Measurements from ENCODE around the gene C5orf46.

Gene C5orf46

GRCh38 chr5:147893820-147894219, 12.5 kb downstream of the C5orf46 start:
- no peak overlapping the region for H3K4me3 ChIP-seq (ENCODE audit: low read length)
- DNase-seq (ENCODE audit: low read depth), result no peak
- TF ChIP-seq CTCF (conservative IDR thresholded peaks at IDR 0.05; ENCODE audit: low read depth, low read length), result no peak

GRCh38 chr5:147892696-147893296, 13.5 kb downstream of the C5orf46 start:
- H3K4me3 ChIP-seq (ENCODE audit: low read length), result no peak overlapping the region
- DNase-seq (ENCODE audit: low read depth), result no peak
- no peak for TF ChIP-seq CTCF (conservative IDR thresholded peaks at IDR 0.05; ENCODE audit: low read depth, low read length)

- DNase-seq (ENCODE audit: low read depth), result no peak
- H3K4me3 ChIP-seq (ENCODE audit: low read length), result no peak overlapping the region
- no peak for TF ChIP-seq CTCF (conservative IDR thresholded peaks at IDR 0.05; ENCODE audit: low read depth, low read length)
Measured at GRCh38 chr5:147887930-147888329, 18.4 kb downstream of the C5orf46 start.

GRCh38 chr5:147887026-147887627, 19.2 kb downstream of the C5orf46 start:
- TF ChIP-seq CTCF (conservative IDR thresholded peaks at IDR 0.05; ENCODE audit: low read depth, low read length), result no peak
- no peak overlapping the region for H3K4me3 ChIP-seq (ENCODE audit: low read length)
- no peak for DNase-seq (ENCODE audit: low read depth)

- no peak overlapping the region for H3K4me3 ChIP-seq (ENCODE audit: low read length)
- DNase-seq (ENCODE audit: low read depth), result no peak
- no peak for TF ChIP-seq CTCF (conservative IDR thresholded peaks at IDR 0.05; ENCODE audit: low read depth, low read length)
Measured at GRCh38 chr5:147882586-147883313, 23.6 kb downstream of the C5orf46 start.

GRCh38 chr5:147880487-147880886, 25.9 kb downstream of the C5orf46 start:
- TF ChIP-seq CTCF (conservative IDR thresholded peaks at IDR 0.05; ENCODE audit: low read depth, low read length), result no peak
- no peak for DNase-seq (ENCODE audit: low read depth)
- H3K4me3 ChIP-seq (ENCODE audit: low read length), result no peak overlapping the region

GRCh38 chr5:147879784-147880183, 26.6 kb downstream of the C5orf46 start:
- no peak for TF ChIP-seq CTCF (conservative IDR thresholded peaks at IDR 0.05; ENCODE audit: low read depth, low read length)
- no peak for DNase-seq (ENCODE audit: low read depth)

More at GRCh38 chr5:147879784-147880183, 26.6 kb downstream of the C5orf46 start:
- H3K4me3 ChIP-seq (ENCODE audit: low read length), result no peak overlapping the region

Data from retinal pigment epithelial cell (primary cell).